GM18868 (cell line): ENCODE data around the gene CLTRN.
"Not testable (repeated sequence)": the region's sequence is repeated elsewhere in the genome, so short reads cannot be mapped to it uniquely, and the experiment has no call there.

Experiments
- ATAC-seq: cut with Tn5 transposase; IDR thresholded peaks from one replicate; pipeline ENCODE4 v1.9.1; 2021; ENCODE audit warnings: mild to moderate bottlenecking, moderate library complexity; ENCODE audit not compliant: unreplicated experiment

Gene CLTRN

GRCh38 chrX:15664487-15665444 lies at the start of gene CLTRN:
Gene CLTRN, minus strand, starts transcription at chrX:15664805. Its CDS starts 30 bp downstream, at chrX:15664775.
- ATAC-seq, result no peak

GRCh38 chrX:15704273-15704672 lies 39.7 kb upstream of the CLTRN start:
- ATAC-seq, result not testable (repeated sequence)

- ATAC-seq, result not testable (repeated sequence)
These were observed 39.2 kb upstream of the CLTRN start for GRCh38 chrX:15703809-15704208.

- ATAC-seq, result no peak
These were observed 38.1 kb upstream of the CLTRN start for GRCh38 chrX:15702488-15703371.

GRCh38 chrX:15696516-15696915 lies 31.9 kb upstream of the CLTRN start:
- ATAC-seq, result no peak

- no peak for ATAC-seq
These were observed 30.4 kb upstream of the CLTRN start for GRCh38 chrX:15694941-15695451.

GRCh38 chrX:15686818-15687685 lies 22.4 kb upstream of the CLTRN start:
- peak; percentile 85 for ATAC-seq

GRCh38 chrX:15683193-15683592 lies 18.6 kb upstream of the CLTRN start:
- ATAC-seq, result no peak

- ATAC-seq, result no peak
These were observed 16.8 kb upstream of the CLTRN start for GRCh38 chrX:15681433-15681832.

GRCh38 chrX:15680401-15680800 lies 15.8 kb upstream of the CLTRN start:
- peak; percentile 46 for ATAC-seq

GRCh38 chrX:15679246-15679645 lies 14.6 kb upstream of the CLTRN start:
- no peak for ATAC-seq

- ATAC-seq, result no peak
These were observed 13.7 kb upstream of the CLTRN start for GRCh38 chrX:15678339-15678738.

- ATAC-seq, result no peak
These were observed 12.3 kb upstream of the CLTRN start for GRCh38 chrX:15676886-15677285.

- peak; percentile 68 for ATAC-seq
These were observed 10.9 kb upstream of the CLTRN start for GRCh38 chrX:15675490-15675921.

- ATAC-seq, result peak; percentile 77
These were observed 10.4 kb upstream of the CLTRN start for GRCh38 chrX:15674841-15675489.

GRCh38 chrX:15674514-15674840 lies 9.9 kb upstream of the CLTRN start:
- no peak for ATAC-seq

GRCh38 chrX:15673970-15674369 lies 9.4 kb upstream of the CLTRN start:
- ATAC-seq, result no peak

GRCh38 chrX:15672881-15673280 lies 8.3 kb upstream of the CLTRN start:
- no peak for ATAC-seq

- ATAC-seq, result no peak
These were observed 1.2 kb downstream of the CLTRN start for GRCh38 chrX:15663439-15663838.

GRCh38 chrX:15654804-15655203 lies 9.8 kb downstream of the CLTRN start:
- not testable (repeated sequence) for ATAC-seq
